Lung (tissue), 12 donors: ENCODE measurements around the gene SPINK8. TPM values are rescaled to one million over a fixed set of nuclear protein-coding genes. Genes with fewer than 3 reads are reported as not detected.
A peak's percentile ranks its signal among the peaks of the same experiment; 100 is the strongest.

ENCODE experiments used
- ATAC-seq: fragments of 200-7000 bp; cut with Tn5 transposase; one replicate; pipeline ENCODE4 v1.9.1; 2020; ENCODE audit warnings: moderate number of reproducible peaks; ENCODE audit not compliant: insufficient read depth, low FRiP score
- DNase-seq, 3 donors: peaks; one replicate each; pipeline ENCODE4 v3.0.0-alpha.2; 2013 to 2017
- H3K27ac ChIP-seq, 2 donors: one replicate each; pipeline ENCODE4 v1.5.1; 2013; ENCODE audit warnings: mild to moderate bottlenecking in 2 of 2, moderate library complexity in 2 of 2, control low read depth in 1 of 2, inconsistent platforms in 1 of 2, low read depth in 1 of 2, low read length in 1 of 2
- H3K27me3 ChIP-seq, 3 donors: one replicate each; pipeline ENCODE4 v1.5.1; 2013; ENCODE audit warnings: low read length in 2 of 3; ENCODE audit not compliant: control insufficient read depth in 3 of 3, insufficient read depth in 3 of 3
- H3K36me3 ChIP-seq, 4 donors: one replicate each; pipeline ENCODE4 v1.5.1; 2013; ENCODE audit warnings: low read length in 4 of 4, mild to moderate bottlenecking in 1 of 4, moderate library complexity in 1 of 4; ENCODE audit not compliant: control insufficient read depth in 4 of 4, insufficient read depth in 4 of 4
- H3K4me1 ChIP-seq, 5 donors: one replicate each; pipeline ENCODE4 v1.5.1; 2013; ENCODE audit warnings: low read length in 5 of 5, mild to moderate bottlenecking in 2 of 5, moderate library complexity in 1 of 5; ENCODE audit not compliant: control insufficient read depth in 5 of 5, insufficient read depth in 5 of 5
- H3K4me3 ChIP-seq: one replicate; pipeline ENCODE4 v1.5.1; 2013; ENCODE audit warnings: mild to moderate bottlenecking, control low read depth, moderate library complexity
- H3K9ac ChIP-seq, 2 donors: one replicate each; pipeline ENCODE4 v1.5.1; 2013; ENCODE audit warnings: low read length in 2 of 2, control low read depth in 1 of 2; ENCODE audit not compliant: insufficient read depth in 1 of 2
- H3K9me3 ChIP-seq, 4 donors: one replicate each; pipeline ENCODE4 v1.5.1; 2013; ENCODE audit warnings: low read length in 3 of 4, mild to moderate bottlenecking in 1 of 4, moderate library complexity in 1 of 4; ENCODE audit not compliant: control insufficient read depth in 4 of 4, insufficient read depth in 3 of 4
- CTCF ChIP-seq: IDR thresholded peaks from 2 replicates; pipeline ENCODE4 v1.5.1; 2012; ENCODE audit warnings: mild to moderate bottlenecking; ENCODE audit errors: control extremely low read depth, extremely low read depth
- WGBS, 2 donors: extraction: QIAGEN DNeasy Blood & Tissue Kit; methylation state at CpG; one replicate each; pipeline ENCODE4 v1.1.7; 2013; 5-methylcytosine and 5-hydroxymethylcytosine counted together
- polyA plus RNA-seq, 2 donors: library from polyadenylated mRNA; stranded (reverse); fragments of 200-250 nt; gene quantifications; one replicate each; pipeline ENCODE4 v1.2.1, GENCODE V29; 2013
- total RNA-seq, 2 donors: library from RNA; depleted of rRNA in 1 of 2; stranded (reverse); fragments of >200 nt in 1 of 2; gene quantifications; one replicate each; pipeline ENCODE4 v1.2.1, GENCODE V29; 2014 to 2021
- donor health status: control.
- donor health status: control.
- donor health status: Bipolar disorder and iron deficiency.
- donor health status: healthy.
- donor health status: DM: yes; HTN: yes; CAD: no.

Gene SPINK8
- total and polyA plus RNA-seq, 4 donors: not detected

- H3K9ac ChIP-seq: peak overlapping the region in 1 of 2 donors; percentile 51
- H3K36me3 ChIP-seq: peaks cover 3 to 30% (median 16%) of the 10 kb centered on the region in 4 donors
- no peaks in the 10 kb centered on the region for H3K27me3 ChIP-seq
- WGBS, 2 donors: 48 to 68% methylated on average over 13 of the region's 13 CpGs
- peaks cover 0 to 2% (median 0%) of the 10 kb centered on the region in 4 donors for H3K9me3 ChIP-seq
- peaks cover 0 to 16% (median 8%) of the 10 kb centered on the region in 5 donors for H3K4me1 ChIP-seq
- ATAC-seq (no peak), DNase-seq (peak in 2 of 3 donors; percentile 7 to 8)
- H3K4me3 ChIP-seq: peak overlapping the region; percentile 72
- no peak for TF ChIP-seq CTCF
- H3K27ac ChIP-seq: peak overlapping the region; percentile 92 to 99
Observed at GRCh38 chr3:48299746-48300712, 33.4 kb downstream of the SPINK8 start.

- 72 to 84% methylated on average over 5 of the region's 5 CpGs for WGBS, 2 donors
Observed at GRCh38 chr3:48297111-48297810, 36.2 kb downstream of the SPINK8 start.

GRCh38 chr3:48296699-48297098, 36.8 kb downstream of the SPINK8 start:
- Histone ChIP-seq H3K4me1 (peaks cover 0 to 10% (median 8%) of the 10 kb centered on the region in 5 donors), H3K4me3 (no peak overlapping the region), H3K36me3 (peaks cover 9 to 36% (median 25%) of the 10 kb centered on the region in 4 donors), H3K27me3 (no peaks in the 10 kb centered on the region), H3K27ac (no peak overlapping the region), H3K9me3 (peaks cover 0 to 2% (median 0%) of the 10 kb centered on the region in 4 donors), H3K9ac (no peak overlapping the region)
- TF ChIP-seq CTCF: no peak
- DNase-seq: no peak
- ATAC-seq: no peak
- WGBS, 2 donors: 94 to 96% methylated on average over 4 of the region's 4 CpGs

More at GRCh38 chr3:48297111-48297810, 36.2 kb downstream of the SPINK8 start:
- peak in 1 of 3 donors; percentile 29 for DNase-seq
- Histone ChIP-seq H3K4me3 (no peak overlapping the region), H3K36me3 (peaks cover 9 to 36% (median 25%) of the 10 kb centered on the region in 4 donors), H3K4me1 (peaks cover 0 to 14% (median 8%) of the 10 kb centered on the region in 5 donors), H3K27ac (peak overlapping the region in 1 of 2 donors; percentile 44), H3K9me3 (peaks cover 0 to 2% (median 0%) of the 10 kb centered on the region in 4 donors), H3K27me3 (no peaks in the 10 kb centered on the region), H3K9ac (no peak overlapping the region)
- no peak for ATAC-seq
- no peak for TF ChIP-seq CTCF
